Esophagus squamous epithelium (tissue), 5 donors: ENCODE measurements around the gene BCAR3. TPM values are rescaled to one million over a fixed set of nuclear protein-coding genes. Genes with fewer than 3 reads are reported as not detected.

Experiments used
- DNase-seq: peaks from one replicate; lab custom pipeline; 2025; lab: John Stamatoyannopoulos, UW
- H3K27ac ChIP-seq, 4 donors: fragments of 200-600 bp; sonication (generic); one replicate each; pipeline ENCODE4 v1.5.1; 2016 to 2019; ENCODE audit warnings: mild to moderate bottlenecking in 1 of 4
- H3K27me3 ChIP-seq, 4 donors: fragments of 200-600 bp; sonication (generic); 1 replicate in 3 of 4; 2 replicates in 1 of 4; pipeline versions ENCODE4 v1.5.1 to v1.6.0; 2017 to 2021; ENCODE audit warnings: antibody characterized with exemption in 1 of 4
- H3K36me3 ChIP-seq, 3 donors: fragments of 200-600 bp; sonication (generic); one replicate each; pipeline ENCODE4 v1.5.1; 2016 to 2019
- H3K4me1 ChIP-seq, 3 donors: fragments of 200-600 bp; sonication (generic); one replicate each; pipeline ENCODE4 v1.5.1; 2017 to 2019
- H3K4me3 ChIP-seq, 4 donors: fragments of 200-600 bp; sonication (generic); 1 replicate in 3 of 4; 2 replicates in 1 of 4; pipeline ENCODE4 v1.5.1; 2016 to 2019; ENCODE audit warnings: mild to moderate bottlenecking in 2 of 4, moderate library complexity in 1 of 4
- H3K9me3 ChIP-seq, 3 donors: fragments of 200-600 bp; sonication (generic); one replicate each; pipeline ENCODE4 v1.5.1; 2016 to 2019
- POLR2A ChIP-seq, 4 donors: fragments of 450-650 bp; IDR thresholded peaks; one replicate each; pipeline ENCODE4 v1.6.1; 2017; ENCODE audit warnings: antibody characterized with exemption in 4 of 4, mild to moderate bottlenecking in 4 of 4, moderate library complexity in 3 of 4
- WGBS, 2 donors: methylation state at CpG; one replicate each; pipeline ENCODE4 v1.1.5; 2018; 5-methylcytosine and 5-hydroxymethylcytosine counted together
- intact Hi-C: fragments of 100-400 bp; cut with DNase I; formaldehyde crosslinking; loops from one replicate; pipeline ENCODE4 v1.15.0; 2022
- total RNA-seq, 4 donors: library from RNA; depleted of rRNA; stranded (reverse); fragments of >200 nt; gene quantifications; one replicate each; pipeline ENCODE4 v1.1.0, GENCODE V29; 2016
- TF ChIP-seq, protein P1 (sequence below), 6 experiments: fragments of 450-650 bp in 4 of 6; fragments of 200-600 bp in 2 of 6; sonication (generic) in 2 of 6; IDR thresholded peaks; one replicate each; pipeline ENCODE4 v1.5.1; 2016 to 2019; ENCODE audit warnings: antibody characterized with exemption in 6 of 6, mild to moderate bottlenecking in 4 of 6, moderate library complexity in 4 of 6
- donor health status: DM: yes; HTN: yes; CAD: no.

BCAR3 gene
- total RNA-seq, 4 donors from 2014 or later: 6.9 to 17.5 (median 9.4) TPM

DNA sequence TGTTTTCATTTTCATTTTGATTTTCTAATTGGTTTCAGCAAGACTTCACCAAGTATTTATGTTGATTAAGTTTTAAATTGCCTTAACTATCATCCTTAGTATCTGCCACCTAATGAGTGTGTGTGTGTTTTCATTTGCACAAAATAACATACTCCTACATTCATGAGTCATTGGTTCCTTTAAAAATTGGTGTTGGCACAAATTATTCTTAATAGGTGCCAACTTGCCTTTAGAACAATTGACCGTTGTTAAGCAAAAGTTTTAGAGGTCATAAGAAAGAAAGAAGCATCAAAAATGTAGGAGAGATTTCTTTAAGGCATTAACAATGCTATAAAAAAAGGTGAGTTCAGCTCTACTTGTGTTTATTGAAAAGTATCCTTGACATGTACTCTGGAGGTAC lies 156.2 kb downstream of the BCAR3 start:
- no peaks in the 10 kb centered on the region for H3K27me3 ChIP-seq
- H3K36me3 ChIP-seq: no peaks in the 10 kb centered on the region
- H3K27ac ChIP-seq: no peak overlapping the region
- TF ChIP-seq, protein P1, sequence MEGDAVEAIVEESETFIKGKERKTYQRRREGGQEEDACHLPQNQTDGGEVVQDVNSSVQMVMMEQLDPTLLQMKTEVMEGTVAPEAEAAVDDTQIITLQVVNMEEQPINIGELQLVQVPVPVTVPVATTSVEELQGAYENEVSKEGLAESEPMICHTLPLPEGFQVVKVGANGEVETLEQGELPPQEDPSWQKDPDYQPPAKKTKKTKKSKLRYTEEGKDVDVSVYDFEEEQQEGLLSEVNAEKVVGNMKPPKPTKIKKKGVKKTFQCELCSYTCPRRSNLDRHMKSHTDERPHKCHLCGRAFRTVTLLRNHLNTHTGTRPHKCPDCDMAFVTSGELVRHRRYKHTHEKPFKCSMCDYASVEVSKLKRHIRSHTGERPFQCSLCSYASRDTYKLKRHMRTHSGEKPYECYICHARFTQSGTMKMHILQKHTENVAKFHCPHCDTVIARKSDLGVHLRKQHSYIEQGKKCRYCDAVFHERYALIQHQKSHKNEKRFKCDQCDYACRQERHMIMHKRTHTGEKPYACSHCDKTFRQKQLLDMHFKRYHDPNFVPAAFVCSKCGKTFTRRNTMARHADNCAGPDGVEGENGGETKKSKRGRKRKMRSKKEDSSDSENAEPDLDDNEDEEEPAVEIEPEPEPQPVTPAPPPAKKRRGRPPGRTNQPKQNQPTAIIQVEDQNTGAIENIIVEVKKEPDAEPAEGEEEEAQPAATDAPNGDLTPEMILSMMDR (IDR thresholded peaks at IDR 0.05): no peak
- TF ChIP-seq POLR2A (IDR thresholded peaks at IDR 0.05): no peak
- intact Hi-C loops: no loop called here
- H3K9me3 ChIP-seq: no peaks in the 10 kb centered on the region
- H3K4me1 ChIP-seq: peaks cover 0 to 6% (median 0%) of the 10 kb centered on the region in 3 donors
- no peak for DNase-seq
- H3K4me3 ChIP-seq: no peak overlapping the region
- WGBS, 2 donors: 25 to 43% methylated on average over 1 of the region's 1 CpG

DNA sequence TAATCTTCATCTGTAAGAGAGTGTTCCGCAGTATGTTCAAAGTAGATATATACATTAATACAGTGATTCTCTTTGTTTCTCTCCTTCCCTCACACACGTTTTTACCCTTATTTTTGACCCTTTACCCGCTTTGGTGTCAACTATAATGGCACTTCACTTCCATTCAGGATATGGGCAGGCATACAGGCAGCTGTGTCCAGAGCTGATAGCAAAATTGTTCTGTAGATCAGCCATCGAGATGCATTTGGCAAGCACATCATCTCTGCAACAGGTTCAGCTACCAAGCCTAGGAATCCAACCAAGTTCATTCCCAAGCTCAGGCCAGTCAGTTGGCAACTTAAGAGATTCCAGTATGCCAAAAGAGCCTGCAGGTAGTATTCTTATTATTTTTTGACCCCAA lies 158.9 kb downstream of the BCAR3 start:
- no peaks in the 10 kb centered on the region for H3K36me3 ChIP-seq

DNA sequence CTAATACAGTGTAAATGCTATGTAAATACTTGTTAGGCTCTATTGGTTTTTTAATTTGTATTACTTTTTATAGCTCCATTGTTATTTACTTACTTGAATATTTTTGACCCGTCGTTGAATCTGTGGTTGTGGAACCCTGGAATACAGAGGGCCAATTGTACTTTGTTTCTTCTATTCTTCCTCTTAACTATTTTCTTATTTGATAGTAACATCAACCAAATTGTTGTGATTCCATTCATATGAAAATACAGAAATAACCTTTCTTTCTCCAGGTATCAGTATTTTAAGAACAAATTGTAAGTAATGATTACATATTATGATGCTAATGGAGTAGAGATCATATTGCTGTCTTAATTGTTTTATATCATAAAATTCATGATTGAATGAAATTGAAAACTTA lies 160.0 kb downstream of the BCAR3 start:
- Histone ChIP-seq H3K9me3 (no peaks in the 10 kb centered on the region), H3K27me3 (no peaks in the 10 kb centered on the region), H3K27ac (no peak overlapping the region), H3K4me3 (no peak overlapping the region), H3K36me3 (no peaks in the 10 kb centered on the region), H3K4me1 (peaks cover 0 to 6% (median 0%) of the 10 kb centered on the region in 3 donors)
- DNase-seq: no peak
- no peak for TF ChIP-seq POLR2A (IDR thresholded peaks at IDR 0.05)
- TF ChIP-seq, protein P1 (IDR thresholded peaks at IDR 0.05): no peak
- intact Hi-C loops: no loop called here
- 92 to 95% methylated on average over 2 of the region's 2 CpGs for WGBS, 2 donors

More for the DNA sequence above, 158.9 kb downstream of the BCAR3 start:
- H3K27ac ChIP-seq: no peak overlapping the region
- 68 to 78% methylated on average over 4 of the region's 4 CpGs for WGBS, 2 donors
- intact Hi-C loops: no loop called here
- no peaks in the 10 kb centered on the region for H3K27me3 ChIP-seq
- TF ChIP-seq, protein P1 (IDR thresholded peaks at IDR 0.05): no peak
- TF ChIP-seq POLR2A (IDR thresholded peaks at IDR 0.05): no peak
- H3K4me1 ChIP-seq: peaks cover 0 to 6% (median 0%) of the 10 kb centered on the region in 3 donors
- H3K9me3 ChIP-seq: no peaks in the 10 kb centered on the region
- H3K4me3 ChIP-seq: no peak overlapping the region
- no peak for DNase-seq

DNA sequence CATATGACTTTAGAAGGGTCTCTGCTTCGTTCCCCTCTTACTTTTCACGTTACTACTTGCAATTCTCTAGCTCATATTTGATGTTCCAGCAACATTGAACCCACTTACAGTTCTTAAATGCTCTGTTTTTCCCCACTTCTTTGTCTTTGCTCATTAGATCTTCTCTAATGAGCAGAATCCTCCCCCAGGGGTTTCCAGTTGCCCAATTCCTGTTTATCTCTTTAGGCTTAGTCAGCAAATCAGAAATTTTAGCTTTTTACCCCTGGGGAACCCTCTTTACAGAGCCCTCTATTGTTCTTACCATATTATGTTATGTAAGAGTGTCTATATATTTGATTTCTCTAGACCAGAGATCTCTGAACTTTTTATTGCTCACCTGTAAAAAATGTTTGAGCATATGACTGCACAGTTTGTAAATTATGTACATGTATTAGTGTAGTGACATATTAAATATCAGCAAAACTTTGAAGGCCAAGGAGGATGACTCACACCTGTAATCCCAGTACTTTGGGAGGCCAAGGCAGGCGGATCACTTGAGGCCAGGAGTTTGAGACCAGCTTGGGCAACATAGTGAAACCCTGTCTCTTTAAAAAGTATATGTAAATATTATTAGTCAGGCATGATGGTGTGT lies 162.3 kb downstream of the BCAR3 start:
- WGBS, 2 donors: 69 to 71% methylated on average over 2 of the region's 3 CpGs
- H3K36me3 ChIP-seq: no peaks in the 10 kb centered on the region
- intact Hi-C loops: no loop called here
- no peaks in the 10 kb centered on the region for H3K27me3 ChIP-seq
- H3K27ac ChIP-seq: no peak overlapping the region
- H3K4me3 ChIP-seq: no peak overlapping the region
- no peak for DNase-seq
- no peaks in the 10 kb centered on the region for H3K9me3 ChIP-seq
- TF ChIP-seq, protein P1 (IDR thresholded peaks at IDR 0.05): no peak
- TF ChIP-seq POLR2A (IDR thresholded peaks at IDR 0.05): no peak
- no peaks in the 10 kb centered on the region for H3K4me1 ChIP-seq

DNA sequence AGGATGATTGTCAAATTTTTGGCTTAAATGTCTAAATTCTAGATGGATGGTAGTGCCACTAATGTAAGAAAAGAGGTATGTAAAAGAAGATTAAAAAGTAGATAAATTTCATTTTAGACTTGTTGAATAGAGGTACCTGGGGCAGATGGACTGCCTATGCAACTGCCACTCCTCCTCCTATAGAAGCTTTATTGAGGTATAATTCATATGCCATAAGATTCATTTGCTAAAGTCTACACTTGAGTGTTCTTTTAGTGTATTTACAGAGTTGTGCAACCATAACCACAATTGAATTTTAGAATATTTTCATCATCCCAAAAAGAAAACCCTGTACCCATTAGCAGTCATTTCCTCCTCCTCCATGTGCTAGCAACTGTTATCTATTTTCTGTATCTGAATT lies 163.1 kb downstream of the BCAR3 start:
- no peaks in the 10 kb centered on the region for H3K27me3 ChIP-seq
- H3K36me3 ChIP-seq: no peaks in the 10 kb centered on the region
- no peak overlapping the region for H3K27ac ChIP-seq
- no peak for DNase-seq
- H3K4me1 ChIP-seq: no peaks in the 10 kb centered on the region
- H3K4me3 ChIP-seq: no peak overlapping the region
- TF ChIP-seq POLR2A (IDR thresholded peaks at IDR 0.05): no peak
- TF ChIP-seq, protein P1 (IDR thresholded peaks at IDR 0.05): no peak
- intact Hi-C loops: no loop called here
- H3K9me3 ChIP-seq: no peaks in the 10 kb centered on the region
